GM12878 (cell line): ENCODE results near the gene AMBP. TPM values are rescaled to one million over a fixed set of nuclear protein-coding genes. Genes with fewer than 3 reads are reported as not detected.

Experiments
- ATAC-seq: fragments of 200-7000 bp; cut with Tn5 transposase; 3 replicates; pipeline ENCODE4 v1.9.1; 2020; ENCODE audit warnings: mild to moderate bottlenecking, moderate library complexity
- BruUV-seq: library from RNA; stranded (reverse); fragments of 400-500 nt; replicated peaks from 2 replicates; lab custom pipeline; 2021; lab: Mats Ljungman, UMichigan
- CTCF ChIA-PET: fragments of 300-600 bp; sonication (Branson Sonifier 250); formaldehyde crosslinking; extraction: SDS; loops from one replicate; lab custom pipeline; 2021; ENCODE audit warnings: inconsistent platforms; lab: Yijun Ruan, JAX
- POLR2A ChIA-PET: fragments of 350-600 bp; formaldehyde crosslinking; extraction: SDS; loops from one replicate; lab custom pipeline; 2021; ENCODE audit warnings: inconsistent platforms; lab: Charles Lee
- RAD21 ChIA-PET: fragments of 300-600 bp; sonication (Branson Sonifier 250); formaldehyde crosslinking; loops from one replicate; lab custom pipeline; 2023; ENCODE audit warnings: antibody characterized with exemption; ENCODE audit not compliant: unreplicated experiment; lab: Charles Lee
- SMC1A ChIA-PET: fragments of 300-600 bp; sonication (Branson Sonifier 250); formaldehyde crosslinking; loops from one replicate; lab custom pipeline; 2023; ENCODE audit not compliant: unreplicated experiment, uncharacterized antibody; lab: Charles Lee
- DNase-seq: peaks from one replicate; pipeline ENCODE4 v3.0.0-alpha.2; 2011; ENCODE audit warnings: low read depth, low spot score
- FAIRE-seq: peaks from 3 replicates; lab custom pipeline; 2011; peaks lifted over from hg19 to GRCh38; lab: Jason Lieb, UNC
- H2AFZ ChIP-seq: 2 replicates; pipeline ENCODE4 v1.6.0; 2011; ENCODE audit warnings: low read depth, low read length, control low read depth; ENCODE audit not compliant: control insufficient read depth
- H3K27ac ChIP-seq: 2 replicates; pipeline ENCODE4 v1.5.1; 2011; ENCODE audit warnings: control low read depth; ENCODE audit not compliant: control insufficient read depth, insufficient read depth
- H3K27me3 ChIP-seq, 2 experiments: replicated peaks in 1 of 2; 2 replicates each; pipeline versions ENCODE4 v1.6.0 to v1.6.1; 2011; ENCODE audit warnings: low read length in 1 of 2; ENCODE audit not compliant: control insufficient read depth in 2 of 2, insufficient read depth in 2 of 2
- H3K36me3 ChIP-seq, 2 experiments: 2 replicates each; pipeline ENCODE4 v1.5.1; 2011; ENCODE audit warnings: low read length in 1 of 2; ENCODE audit not compliant: control insufficient read depth in 2 of 2, insufficient read depth in 2 of 2
- H3K4me1 ChIP-seq: 2 replicates; pipeline ENCODE4 v1.6.1; 2011; ENCODE audit warnings: mild to moderate bottlenecking, low read length, moderate library complexity, mixed read lengths; ENCODE audit not compliant: control insufficient read depth, insufficient read depth
- H3K4me2 ChIP-seq: 2 replicates; pipeline ENCODE4 v1.6.0; 2011; ENCODE audit warnings: control low read depth; ENCODE audit not compliant: control insufficient read depth, insufficient read depth
- H3K4me3 ChIP-seq: fragments of 200-600 bp; sonication (generic); 2 replicates; pipeline ENCODE4 v1.5.1; 2016
- H3K79me2 ChIP-seq: 2 replicates; pipeline ENCODE4 v1.6.0; 2011; ENCODE audit warnings: low read length; ENCODE audit not compliant: control insufficient read depth, insufficient read depth
- H3K9ac ChIP-seq: 2 replicates; pipeline ENCODE4 v1.8.0; 2011; ENCODE audit warnings: low read length, control low read depth, mixed read lengths; ENCODE audit not compliant: control insufficient read depth, insufficient read depth
- H3K9me3 ChIP-seq: replicated peaks from 3 replicates; pipeline ENCODE4 v1.5.1; 2011; ENCODE audit warnings: mild to moderate bottlenecking, low read length; ENCODE audit not compliant: control insufficient read depth, insufficient read depth
- H4K20me1 ChIP-seq: 2 replicates; pipeline ENCODE4 v1.6.0; 2011; ENCODE audit not compliant: control insufficient read depth, insufficient read depth
- CBFB ChIP-seq: IDR thresholded peaks from 2 replicates; pipeline ENCODE4 v1.6.1; 2016; ENCODE audit warnings: antibody characterized with exemption, low read depth
- CHD4 ChIP-seq: fragments of 200-600 bp; sonication (generic); IDR thresholded peaks from 2 replicates; pipeline ENCODE4 v1.6.1; 2016; ENCODE audit warnings: mild to moderate bottlenecking
- EGR1 ChIP-seq, 2 experiments: IDR thresholded peaks; 1 replicate in 1 of 2; 2 replicates in 1 of 2; pipeline ENCODE4 v1.6.1; 2011 to 2012; ENCODE audit warnings: low read depth in 2 of 2, low read length in 2 of 2, borderline replicate concordance in 1 of 2, mild to moderate bottlenecking in 1 of 2, moderate library complexity in 1 of 2
- EP300 ChIP-seq, 2 experiments: fragments of 150-350 bp in 1 of 2; IDR thresholded peaks; 2 replicates each; pipeline ENCODE4 v1.6.1; 2011 to 2012; ENCODE audit warnings: low read depth in 2 of 2, low read length in 2 of 2, borderline replicate concordance in 1 of 2, improper control_type of control experiment in 1 of 2, inconsistent platforms in 1 of 2; ENCODE audit not compliant: control insufficient read depth in 1 of 2
- SREBF2 ChIP-seq: IDR thresholded peaks from 2 replicates; pipeline ENCODE4 v1.6.1; 2012; ENCODE audit warnings: mild to moderate bottlenecking, low read length
- TCF12 ChIP-seq: IDR thresholded peaks from 2 replicates; pipeline ENCODE4 v1.6.1; 2011; ENCODE audit warnings: low read depth, mild to moderate bottlenecking, low read length
- ZBED1 ChIP-seq: IDR thresholded peaks from 2 replicates; pipeline ENCODE4 v1.6.1; 2016; ENCODE audit warnings: borderline replicate concordance
- WGBS: methylation state at CpG from one replicate; pipeline ENCODE4 v1.1.6; 2016; ENCODE audit warnings: low lambda C conversion rate; ENCODE audit not compliant: insufficient replicate concordance, insufficient coverage; ENCODE audit errors: missing lambda C conversion rate; 5-methylcytosine and 5-hydroxymethylcytosine counted together
- in situ Hi-C: fragments of 300-500 bp; cut with MboI; formaldehyde crosslinking; loops from 9 replicates; pipeline ENCODE4 v1.14.3; 2018; ENCODE audit warnings: mixed read lengths
- intact Hi-C: fragments of 100-400 bp; cut with micrococcal nuclease; formaldehyde crosslinking; loops from one replicate; pipeline ENCODE4 v1.14.2; 2022; ENCODE audit not compliant: unreplicated experiment
- polyA plus RNA-seq, 11 experiments: library from polyadenylated mRNA; depleted of rRNA in 4 of 11; unstranded in 6 of 11; stranded (reverse) in 5 of 11; fragments of >200 nt; fragmentation: Nextera tagmentation in 4 of 11; fragmentation: Illumina TruSeq in 1 of 11; extraction: Ambion mirVana in 4 of 11; extraction: Trizol in 1 of 11; gene quantifications; 1 replicate in 1 of 11; 2 replicates in 10 of 11; pipeline versions ENCODE4 v1.2.1 to v1.2.3, GENCODE V29; 2011 to 2016; ENCODE audit warnings: inconsistent platforms in 2 of 11, missing spikeins in 2 of 11, low read depth in 1 of 11
- total RNA-seq, 4 experiments: library from RNA; depleted of rRNA in 3 of 4; stranded (reverse); fragments of >200 nt in 3 of 4; fragmentation: Illumina TruSeq in 1 of 4; extraction: Trizol in 1 of 4; gene quantifications; 2 replicates each; pipeline versions ENCODE4 v1.2.1 to v1.2.3, GENCODE V29; 2013 to 2021
- TF ChIP-seq, protein P1 (sequence below): IDR thresholded peaks from 2 replicates; pipeline ENCODE4 v1.6.1; 2011; ENCODE audit warnings: borderline replicate concordance, low read depth, mild to moderate bottlenecking, moderate library complexity, low read length; ENCODE audit not compliant: insufficient read depth, poor library complexity, severe bottlenecking

AMBP gene
- total and polyA plus RNA-seq, 10 of the 15 experiments (the other 5 are each of a cell fraction or from before 2014, with no cell fraction given), result 0.11 to 2.3 (median 0.18) TPM; not detected in 7

DNA sequence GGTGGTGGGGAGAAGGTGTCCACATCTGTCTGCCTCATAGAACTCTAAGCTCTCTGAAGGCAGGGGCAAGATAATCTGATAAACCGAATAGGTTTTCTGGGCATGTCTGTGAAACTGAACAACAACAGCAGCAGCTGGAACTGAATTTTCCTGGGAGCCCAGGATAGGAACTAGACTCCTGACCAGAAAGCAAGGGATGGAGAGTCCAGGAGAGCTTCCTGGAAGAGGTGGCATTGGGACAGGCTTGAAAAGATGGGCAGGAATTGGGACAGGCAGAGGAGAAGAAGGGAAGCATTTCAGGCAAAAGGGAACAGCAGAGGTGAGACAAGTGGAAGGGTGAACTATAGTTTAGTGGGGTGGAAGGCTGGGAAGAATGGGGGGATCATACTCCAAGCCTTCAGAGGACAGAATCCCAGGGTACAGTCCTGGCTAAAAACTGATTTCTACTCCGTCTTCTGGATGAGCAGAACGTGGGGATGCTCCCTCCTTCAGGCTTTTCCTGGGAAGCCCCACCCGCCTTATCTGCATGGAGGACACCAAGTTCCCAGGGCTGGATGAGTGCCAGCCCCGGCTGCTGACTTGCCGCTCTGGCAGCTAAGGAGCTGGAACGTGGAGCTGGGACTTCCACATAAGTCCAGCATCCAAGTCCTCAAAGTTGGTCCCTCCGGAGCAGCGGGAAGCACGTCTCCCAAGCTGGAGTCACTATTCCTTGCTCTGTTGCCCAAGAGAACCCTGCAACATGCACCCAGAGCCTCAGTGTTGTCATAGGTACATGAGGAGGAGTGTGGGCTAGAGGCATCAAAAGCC is 34.9 kb upstream of the AMBP start:
- no peaks in the 10 kb centered on the region for H3K36me3 ChIP-seq
- WGBS, result 15% methylated on average over 9 of the region's 10 CpGs
- H3K9me3 ChIP-seq, result no peaks in the 10 kb centered on the region
- no peak for FAIRE-seq
- SMC1A ChIA-PET, result interaction anchor here (0.6 kb wide), 1 partner anchor 531 kb away, joined by 3 read pairs; no protein-coding TSS in a partner anchor
- RAD21 ChIA-PET, result no interaction called here
- H3K27ac ChIP-seq, result no peak overlapping the region
- H3K9ac ChIP-seq, result no peak overlapping the region
- POLR2A ChIA-PET, result no interaction called here
- no peak overlapping the region for H2AFZ ChIP-seq
- DNase-seq, result no peak
- no peaks in the 10 kb centered on the region for H3K4me1 ChIP-seq
- no peaks in the 10 kb centered on the region for H4K20me1 ChIP-seq
- intact Hi-C loops, result no loop called here
- H3K27me3 ChIP-seq, result peaks cover 2 to 4% of the 10 kb centered on the region in 2 experiments; a peak in 3 of 4 replicates
- no peaks in the 10 kb centered on the region for H3K79me2 ChIP-seq
- no peak overlapping the region for H3K4me3 ChIP-seq
- no peak for ATAC-seq
- no TSS peak for BruUV-seq
- in situ Hi-C loops, result no loop called here
- TF ChIP-seq, protein P1, sequence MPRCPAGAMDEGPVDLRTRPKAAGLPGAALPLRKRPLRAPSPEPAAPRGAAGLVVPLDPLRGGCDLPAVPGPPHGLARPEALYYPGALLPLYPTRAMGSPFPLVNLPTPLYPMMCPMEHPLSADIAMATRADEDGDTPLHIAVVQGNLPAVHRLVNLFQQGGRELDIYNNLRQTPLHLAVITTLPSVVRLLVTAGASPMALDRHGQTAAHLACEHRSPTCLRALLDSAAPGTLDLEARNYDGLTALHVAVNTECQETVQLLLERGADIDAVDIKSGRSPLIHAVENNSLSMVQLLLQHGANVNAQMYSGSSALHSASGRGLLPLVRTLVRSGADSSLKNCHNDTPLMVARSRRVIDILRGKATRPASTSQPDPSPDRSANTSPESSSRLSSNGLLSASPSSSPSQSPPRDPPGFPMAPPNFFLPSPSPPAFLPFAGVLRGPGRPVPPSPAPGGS, result no peak
- no peak for TF ChIP-seq EP300 (IDR thresholded peaks at IDR 0.05; ENCODE audit: borderline replicate concordance in 1 of 2, control insufficient read depth in 1 of 2, low read depth in 2 of 2, low read length in 2 of 2)
- no peak for TF ChIP-seq ZBED1
- no peak for TF ChIP-seq CHD4
- no peak for TF ChIP-seq EGR1 (IDR thresholded peaks at IDR 0.05; ENCODE audit: borderline replicate concordance in 1 of 2, low read depth in 2 of 2, low read length in 2 of 2)
- no peak for TF ChIP-seq CBFB
- TF ChIP-seq SREBF2, result no peak
- TF ChIP-seq TCF12, result no peak
- TF ChIP-seq, all 136 proteins: peak for 0
- CTCF ChIA-PET, result interaction anchor here (1.0 kb wide), 1 partner anchor 42 kb away, joined by 3 read pairs; the partner anchor contains the start of gene COL27A1
- no peak overlapping the region for H3K4me2 ChIP-seq
